Measurements from ENCODE around the gene ROR1.

DNA sequence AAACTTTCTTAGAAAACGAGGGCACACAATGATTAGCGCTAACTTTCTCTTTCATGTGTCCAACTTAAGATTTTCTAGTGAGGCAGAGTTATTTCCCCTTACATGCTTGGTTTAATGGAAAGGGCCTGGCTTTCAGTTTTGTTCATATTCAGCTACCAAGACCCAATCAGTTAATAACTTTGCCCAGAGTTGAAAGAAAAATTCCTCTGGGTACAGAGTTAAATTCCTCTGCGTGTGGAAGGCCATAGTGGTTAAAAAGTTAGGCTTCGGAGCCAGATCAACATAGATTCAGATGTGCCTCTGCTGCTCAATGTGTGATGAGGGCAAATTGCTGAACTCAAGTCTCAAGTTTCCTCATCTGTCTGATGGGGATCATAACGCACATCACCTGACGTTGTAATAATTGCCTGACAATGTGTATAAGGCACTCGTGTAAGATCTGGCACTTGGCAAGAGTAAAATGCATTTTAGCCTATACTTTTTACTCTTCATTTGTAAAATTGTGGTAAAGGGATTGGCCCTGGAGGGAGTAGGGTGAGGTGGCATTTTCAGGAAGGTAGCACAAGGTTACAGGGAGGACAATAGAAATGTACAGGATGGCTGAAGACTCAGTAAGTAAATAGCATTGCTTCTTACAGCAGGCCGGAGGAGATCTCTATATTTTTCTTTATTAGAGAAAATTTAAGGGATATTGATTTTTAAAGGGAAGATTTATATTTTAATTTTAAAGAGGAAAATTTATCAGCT, 103.4 kb downstream of the ROR1 start:
- TF ChIP-seq JUN (IDR thresholded peaks at IDR 0.05; ENCODE audit: borderline replicate concordance, insufficient read depth, insufficient read length, low read depth) (no peak), POLR2A (IDR thresholded peaks at IDR 0.05; ENCODE audit: low read depth, low read length) (no peak), POLR2AphosphoS5 (IDR thresholded peaks at IDR 0.05; ENCODE audit: insufficient read depth, low read depth, low read length) (no peak), EZH2 (IDR thresholded peaks at IDR 0.05; ENCODE audit: borderline replicate concordance, low read depth, low read length, severe bottlenecking) (no peak)
- TF ChIP-seq, protein P1, sequence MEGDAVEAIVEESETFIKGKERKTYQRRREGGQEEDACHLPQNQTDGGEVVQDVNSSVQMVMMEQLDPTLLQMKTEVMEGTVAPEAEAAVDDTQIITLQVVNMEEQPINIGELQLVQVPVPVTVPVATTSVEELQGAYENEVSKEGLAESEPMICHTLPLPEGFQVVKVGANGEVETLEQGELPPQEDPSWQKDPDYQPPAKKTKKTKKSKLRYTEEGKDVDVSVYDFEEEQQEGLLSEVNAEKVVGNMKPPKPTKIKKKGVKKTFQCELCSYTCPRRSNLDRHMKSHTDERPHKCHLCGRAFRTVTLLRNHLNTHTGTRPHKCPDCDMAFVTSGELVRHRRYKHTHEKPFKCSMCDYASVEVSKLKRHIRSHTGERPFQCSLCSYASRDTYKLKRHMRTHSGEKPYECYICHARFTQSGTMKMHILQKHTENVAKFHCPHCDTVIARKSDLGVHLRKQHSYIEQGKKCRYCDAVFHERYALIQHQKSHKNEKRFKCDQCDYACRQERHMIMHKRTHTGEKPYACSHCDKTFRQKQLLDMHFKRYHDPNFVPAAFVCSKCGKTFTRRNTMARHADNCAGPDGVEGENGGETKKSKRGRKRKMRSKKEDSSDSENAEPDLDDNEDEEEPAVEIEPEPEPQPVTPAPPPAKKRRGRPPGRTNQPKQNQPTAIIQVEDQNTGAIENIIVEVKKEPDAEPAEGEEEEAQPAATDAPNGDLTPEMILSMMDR (IDR thresholded peaks at IDR 0.05; ENCODE audit: extremely low read depth in 1 of 2, insufficient read depth in 1 of 2, low read depth in 1 of 2, low read length in 2 of 2) = no peak

All from endothelial cell of umbilical vein (primary cell).